Psoas muscle (tissue), 8 donors: ENCODE data around the gene POLN. TPM values are rescaled to one million over a fixed set of nuclear protein-coding genes. Genes with fewer than 3 reads are reported as not detected.
A peak's percentile ranks its signal among the peaks of the same experiment; 100 is the strongest.

ENCODE experiments used
- ATAC-seq, 4 donors: fragments of 200-7000 bp; cut with Tn5 transposase; one replicate each; pipeline ENCODE4 v1.9.1; 2020; ENCODE audit warnings: moderate library complexity in 3 of 4, mild to moderate bottlenecking in 2 of 4
- DNase-seq, 2 donors: peaks; one replicate each; pipeline ENCODE4 v3.0.0-alpha.2; 2020
- H3K27ac ChIP-seq: fragments of 200-600 bp; one replicate; pipeline ENCODE4 v1.8.0; 2022
- H3K27me3 ChIP-seq, 3 donors: fragments of 200-600 bp in 1 of 3; one replicate each; pipeline versions ENCODE4 v1.6.1 to v1.8.0; 2013 to 2022; ENCODE audit warnings: low read length in 2 of 3, mild to moderate bottlenecking in 2 of 3, moderate library complexity in 1 of 3; ENCODE audit not compliant: insufficient read depth in 3 of 3
- H3K36me3 ChIP-seq, 2 donors: fragments of 200-600 bp in 1 of 2; one replicate each; pipeline versions ENCODE4 v1.6.1 to v1.8.0; 2013 to 2022; ENCODE audit warnings: low read depth in 1 of 2, mild to moderate bottlenecking in 1 of 2, moderate library complexity in 1 of 2; ENCODE audit not compliant: insufficient read depth in 1 of 2
- H3K4me1 ChIP-seq: fragments of 200-600 bp; one replicate; pipeline ENCODE4 v1.8.0; 2022
- H3K4me3 ChIP-seq: fragments of 200-600 bp; one replicate; pipeline ENCODE4 v1.8.0; 2022; ENCODE audit warnings: mild to moderate bottlenecking
- H3K9me3 ChIP-seq: fragments of 200-600 bp; one replicate; pipeline ENCODE4 v1.8.0; 2022
- CTCF ChIP-seq: fragments of 200-600 bp; IDR thresholded peaks from one replicate; pipeline ENCODE4 v1.8.0; 2022; ENCODE audit warnings: antibody characterized with exemption
- WGBS, 3 donors: extraction: QIAGEN DNeasy Blood & Tissue Kit; methylation state at CpG; one replicate each; pipeline versions ENCODE4 v1.1.6 to v1.1.7; 2013; 5-methylcytosine and 5-hydroxymethylcytosine counted together
- intact Hi-C, 2 donors: fragments of 100-400 bp; cut with DNase I; formaldehyde crosslinking; loops; one replicate each; pipeline versions ENCODE4 v1.11.0 to v1.14.2; 2022
- polyA plus RNA-seq, 3 donors: library from polyadenylated mRNA; stranded (reverse); fragments of 200-250 nt; gene quantifications; one replicate each; pipeline ENCODE4 v1.2.3, GENCODE V29; 2013
- total RNA-seq, 4 donors: library from RNA; stranded (reverse); fragmentation: NEBNext Ultra II Directional in 2 of 4; extraction: Animal tissue kit (Norgen Biotek cat#: 25700) in 2 of 4; gene quantifications; one replicate each; pipeline versions ENCODE4 v1.2.1 to v1.2.4, GENCODE V29; 2021 to 2023
- donor health status: healthy with polysubstance abuse.
- donor health status: DM: no; HTN: no; CAD: no; lungs with moderate emphysema.
- donor health status: Bipolar disorder and iron deficiency.
- donor health status: healthy.
- donor health status: DM: yes; HTN: yes; CAD: no.
- donor health status: DM: no; HTN: no; CAD: no.
- donor health status: DM: no; HTN: no; CAD: no.
- donor health status: DM: yes; HTN: yes; CAD: no.

Gene POLN
- total and polyA plus RNA-seq, 7 donors = 0.44 to 3.0 (median 0.95) TPM

GRCh38 chr4:2264481-2265041, 22.6 kb upstream of the POLN start:
- no peak for TF ChIP-seq CTCF
- peak overlapping the region; percentile 67 for H3K27ac ChIP-seq
- no peaks in the 10 kb centered on the region for H3K9me3 ChIP-seq
- WGBS, 3 donors = 77 to 83% (median 81%) methylated on average over 5 to 6 of the region's 6 CpGs
- DNase-seq (peak; percentile 13 to 56), ATAC-seq (no peak)
- no peaks in the 10 kb centered on the region for H3K27me3 ChIP-seq
- intact Hi-C loops = loop anchor here in 1 of 2 donors (5.0 kb wide), 1 partner anchor 138 kb away; no protein-coding TSS in a partner anchor
- peaks cover 53% of the 10 kb centered on the region for H3K4me1 ChIP-seq
- H3K36me3 ChIP-seq = no peaks in the 10 kb centered on the region
- no peak overlapping the region for H3K4me3 ChIP-seq

GRCh38 chr4:2263926-2264321, 22.0 kb upstream of the POLN start:
- H3K36me3 ChIP-seq = peaks cover 0 to 4% of the 10 kb centered on the region in 2 donors
- intact Hi-C loops = no loop called here
- H3K4me3 ChIP-seq = no peak overlapping the region
- peak; percentile 7 to 45 for DNase-seq
- H3K27ac ChIP-seq = no peak overlapping the region
- H3K9me3 ChIP-seq = no peaks in the 10 kb centered on the region
- TF ChIP-seq CTCF = no peak
- peaks cover 53% of the 10 kb centered on the region for H3K4me1 ChIP-seq
- no peak for ATAC-seq
- 81 to 86% (median 82%) methylated on average over 6 of the region's 6 CpGs for WGBS, 3 donors
- H3K27me3 ChIP-seq = no peaks in the 10 kb centered on the region

- ATAC-seq = no peak
- no peaks in the 10 kb centered on the region for H3K9me3 ChIP-seq
- WGBS, 3 donors = 36 to 48% (median 38%) methylated on average over 12 to 13 of the region's 13 CpGs
- no peaks in the 10 kb centered on the region for H3K27me3 ChIP-seq
- H3K4me1 ChIP-seq = peaks cover 54% of the 10 kb centered on the region
- peaks cover 0 to 15% of the 10 kb centered on the region in 2 donors for H3K36me3 ChIP-seq
- H3K4me3 ChIP-seq = peak overlapping the region; percentile 99
- peak overlapping the region; percentile 97 for H3K27ac ChIP-seq
- DNase-seq = no peak
- intact Hi-C loops = no loop called here
- no peak for TF ChIP-seq CTCF
These were observed 21.0 kb upstream of the POLN start for GRCh38 chr4:2262944-2263250.

- WGBS, 3 donors = 0 to 1% (median 0%) methylated on average over 67 to 98 of the region's 98 CpGs
- Histone ChIP-seq H3K4me3 (peak overlapping the region; percentile 99), H3K36me3 (peaks cover 0 to 20% of the 10 kb centered on the region in 2 donors), H3K4me1 (peaks cover 60% of the 10 kb centered on the region), H3K9me3 (no peaks in the 10 kb centered on the region), H3K27me3 (no peaks in the 10 kb centered on the region), H3K27ac (peak overlapping the region; percentile 97)
- TF ChIP-seq CTCF = no peak
- ATAC-seq (peak; percentile 92 to 95 (median 93)), DNase-seq (peak; percentile 100)
- intact Hi-C loops = no loop called here
These were observed 20.4 kb upstream of the POLN start for GRCh38 chr4:2262145-2262943.
